Stomach (tissue), 4 donors: Measurements from ENCODE around the gene FAM161A.
"Not testable (repeated sequence)": the region's sequence is repeated elsewhere in the genome, so short reads cannot be mapped to it uniquely, and the experiment has no call there.

Experiments
- POLR2A ChIP-seq, 4 donors: fragments of 450-650 bp; IDR thresholded peaks; one replicate each; pipeline ENCODE4 v1.6.1; 2016; ENCODE audit warnings: antibody characterized with exemption in 4 of 4, control low read depth in 2 of 4, mild to moderate bottlenecking in 1 of 4, moderate library complexity in 1 of 4
- POLR2AphosphoS5 ChIP-seq, 3 donors: sonication (generic); formaldehyde crosslinking; IDR thresholded peaks; one replicate each; pipeline ENCODE4 v1.6.1; 2016; ENCODE audit warnings: antibody characterized with exemption in 3 of 3
- TF ChIP-seq, protein P1 (sequence below), 7 experiments: fragments of 450-650 bp in 4 of 7; fragments of 200-600 bp in 3 of 7; sonication (generic) in 3 of 7; IDR thresholded peaks; one replicate each; pipeline ENCODE4 v1.5.1; 2016 to 2019; ENCODE audit warnings: antibody characterized with exemption in 7 of 7, control low read depth in 2 of 7, mild to moderate bottlenecking in 1 of 7

GRCh38 chr2:61797446-61797845 is 56.4 kb downstream of the FAM161A start:
- not testable (repeated sequence) for TF ChIP-seq POLR2AphosphoS5, POLR2A (IDR thresholded peaks at IDR 0.05)
- TF ChIP-seq, protein P1, sequence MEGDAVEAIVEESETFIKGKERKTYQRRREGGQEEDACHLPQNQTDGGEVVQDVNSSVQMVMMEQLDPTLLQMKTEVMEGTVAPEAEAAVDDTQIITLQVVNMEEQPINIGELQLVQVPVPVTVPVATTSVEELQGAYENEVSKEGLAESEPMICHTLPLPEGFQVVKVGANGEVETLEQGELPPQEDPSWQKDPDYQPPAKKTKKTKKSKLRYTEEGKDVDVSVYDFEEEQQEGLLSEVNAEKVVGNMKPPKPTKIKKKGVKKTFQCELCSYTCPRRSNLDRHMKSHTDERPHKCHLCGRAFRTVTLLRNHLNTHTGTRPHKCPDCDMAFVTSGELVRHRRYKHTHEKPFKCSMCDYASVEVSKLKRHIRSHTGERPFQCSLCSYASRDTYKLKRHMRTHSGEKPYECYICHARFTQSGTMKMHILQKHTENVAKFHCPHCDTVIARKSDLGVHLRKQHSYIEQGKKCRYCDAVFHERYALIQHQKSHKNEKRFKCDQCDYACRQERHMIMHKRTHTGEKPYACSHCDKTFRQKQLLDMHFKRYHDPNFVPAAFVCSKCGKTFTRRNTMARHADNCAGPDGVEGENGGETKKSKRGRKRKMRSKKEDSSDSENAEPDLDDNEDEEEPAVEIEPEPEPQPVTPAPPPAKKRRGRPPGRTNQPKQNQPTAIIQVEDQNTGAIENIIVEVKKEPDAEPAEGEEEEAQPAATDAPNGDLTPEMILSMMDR (IDR thresholded peaks at IDR 0.05), result not testable (repeated sequence)
